Calu3 (cell line): ENCODE measurements around the gene OR4F17. TPM values are rescaled to one million over a fixed set of nuclear protein-coding genes. Genes with fewer than 3 reads are reported as not detected.

Experiments used
- total RNA-seq: library from RNA; stranded (reverse); gene quantifications from 2 replicates; pipeline ENCODE4 v1.2.3, GENCODE V29; 2022

OR4F17 gene
- total RNA-seq, 1 experiment from 2014 or later = 4.0 TPM

Other genes starting within 250 kb of the OR4F17 start
- gene PLPP2, start 184.3 kb downstream of the OR4F17 start, total RNA-seq = 113 and 126 TPM in 2 replicates
- gene MIER2, start 237.7 kb downstream of the OR4F17 start, total RNA-seq = 22.8 and 28.4 TPM in 2 replicates